M059J (cell line): ENCODE measurements around the gene AP1S1. TPM values are rescaled to one million over a fixed set of nuclear protein-coding genes. Genes with fewer than 3 reads are reported as not detected.

Experiments used
- DNase-seq: peaks from one replicate; pipeline ENCODE4 v3.0.0-alpha.2; 2012; ENCODE audit warnings: low read depth
- total RNA-seq: library from RNA; depleted of rRNA; stranded (reverse); fragments of >200 nt; shearing (Covaris generic); gene quantifications from 2 replicates; pipeline ENCODE4 v1.2.3, GENCODE V29; 2014; rRNA removed

The AP1S1 gene
- total RNA-seq, 1 experiment from 2014 or later = 106 TPM

GRCh38 chr7:101200862-101201599, 46.8 kb downstream of the AP1S1 start, which contains the start of gene MOGAT3:
TSS of gene MOGAT3 (minus strand) at chr7:101201036. CDS start at chr7:101200854, 182 bp downstream.
- no peak for DNase-seq

- DNase-seq = no peak
These were observed 47.7 kb downstream of the AP1S1 start for GRCh38 chr7:101201695-101202602.

DNA sequence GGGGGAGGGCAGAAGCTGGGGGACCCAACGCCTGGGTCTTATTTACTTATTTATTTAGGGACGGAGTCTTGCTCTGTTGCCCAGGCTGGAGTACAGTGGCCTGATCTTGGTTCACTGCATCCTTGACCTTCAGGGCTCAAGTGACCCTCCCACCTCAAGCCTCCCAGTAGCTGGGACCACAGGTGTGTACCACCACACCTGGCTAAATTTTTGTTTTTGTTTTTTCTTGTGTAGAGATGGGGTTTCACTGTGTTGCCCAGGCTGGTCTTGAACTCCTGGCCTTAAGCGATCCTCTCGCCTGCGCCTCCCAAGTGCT, 48.3 kb downstream of the AP1S1 start:
- no peak for DNase-seq

- peak; percentile 18 for DNase-seq
These were observed 49.8 kb downstream of the AP1S1 start for GRCh38 chr7:101203740-101204738.

DNA sequence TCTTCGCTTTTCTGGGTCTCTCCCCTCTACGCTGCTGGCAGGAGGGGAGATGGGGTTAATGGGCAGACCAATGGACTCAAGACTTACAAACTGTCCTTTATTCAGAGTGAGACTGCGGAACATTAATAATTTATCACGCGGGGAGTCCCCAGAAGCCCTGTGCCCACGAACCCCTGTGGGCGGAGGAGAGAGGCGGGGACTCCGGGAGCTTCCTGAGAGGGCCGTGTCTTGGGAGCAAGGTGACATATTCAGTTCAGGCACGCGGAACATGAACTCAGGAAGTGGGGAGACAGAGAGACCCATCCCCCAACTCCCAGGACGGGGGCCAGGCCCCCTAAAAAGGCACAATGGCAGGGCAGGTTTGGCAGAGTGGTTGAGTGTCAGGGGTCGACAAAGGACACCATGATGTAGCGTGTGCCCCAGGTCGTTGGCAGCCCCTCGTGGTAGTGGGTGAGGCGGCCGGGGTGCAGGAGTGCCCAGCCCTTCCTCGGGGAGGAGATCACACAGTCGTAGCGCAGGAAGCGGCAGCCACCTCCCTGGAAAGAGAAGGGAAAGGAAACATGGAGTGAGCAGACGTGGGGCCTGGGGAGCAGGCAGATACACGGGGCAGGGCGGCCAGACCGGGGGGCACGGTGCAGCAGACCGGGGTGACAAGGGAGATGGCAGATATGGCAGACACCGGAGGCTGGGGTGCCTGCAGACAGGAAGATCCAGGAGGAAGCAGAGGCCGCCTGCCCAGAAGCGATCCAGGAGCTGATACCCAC, 51.8 kb downstream of the AP1S1 start:
- no peak for DNase-seq

DNA sequence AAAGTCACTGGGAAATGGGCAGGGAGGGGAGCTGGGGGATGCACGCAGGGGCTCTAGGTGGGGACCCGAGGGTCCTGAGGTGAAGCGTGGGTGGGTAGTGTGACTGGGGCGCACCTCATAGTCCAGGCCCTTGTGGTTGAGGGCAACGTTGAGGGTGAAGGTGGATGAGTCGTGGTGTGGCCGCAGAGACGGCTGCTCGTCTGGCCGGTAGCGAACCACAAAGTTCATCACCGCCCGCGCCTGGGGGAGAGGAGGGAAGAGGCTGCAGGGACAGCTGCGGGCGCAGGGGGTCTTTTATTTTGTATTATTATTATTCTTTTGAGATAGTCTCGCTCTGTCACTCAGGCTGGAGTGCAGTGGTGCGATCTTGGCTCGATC, 52.4 kb downstream of the AP1S1 start:
- peak; percentile 15 for DNase-seq

DNA sequence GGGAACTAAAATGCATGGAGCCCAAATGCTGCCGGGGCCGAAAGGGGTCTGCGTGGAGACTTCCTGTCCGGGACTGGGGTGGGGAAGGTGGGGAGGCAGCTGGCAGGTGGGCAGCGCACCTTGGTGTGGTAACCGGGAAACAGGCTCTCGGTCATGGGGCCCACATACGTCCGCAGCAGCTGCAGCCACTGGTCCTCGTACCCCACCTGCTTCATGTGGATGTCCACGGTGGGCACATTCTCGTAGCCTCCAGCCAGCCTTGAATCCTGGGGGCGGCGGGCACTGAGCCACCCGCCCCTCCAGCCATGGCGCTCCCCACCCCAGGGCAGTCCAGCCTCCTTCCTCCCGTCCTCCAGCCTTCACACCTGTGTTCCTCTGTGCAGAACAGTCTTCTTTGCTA, 53.2 kb downstream of the AP1S1 start:
- DNase-seq = no peak

GRCh38 chr7:101208794-101209193, 54.5 kb downstream of the AP1S1 start:
- no peak for DNase-seq

DNA sequence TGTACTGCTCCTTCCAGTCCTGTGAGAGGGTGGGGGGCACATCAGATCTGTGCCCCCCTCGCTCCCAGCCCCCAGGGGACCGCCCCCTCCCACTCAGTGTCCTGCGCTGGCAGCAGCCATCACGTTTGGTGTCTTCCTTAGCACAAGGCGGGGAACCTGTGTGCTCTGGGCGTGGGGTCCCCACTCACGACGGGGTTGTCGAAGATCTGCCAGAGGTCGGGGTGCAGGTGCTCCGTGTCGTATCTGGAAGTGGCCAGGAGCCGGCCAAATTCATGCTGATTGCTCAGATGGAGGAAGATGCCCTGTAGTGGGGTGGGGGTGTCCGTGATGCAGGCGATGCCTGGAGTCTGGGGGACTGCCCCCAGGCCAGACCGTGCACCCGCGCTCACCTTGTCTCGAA, 55.9 kb downstream of the AP1S1 start:
- no peak for DNase-seq

Other genes with a start within 250 kb of the AP1S1 start
- gene MUC3A, start 204.9 kb upstream of the AP1S1 start, total RNA-seq = not detected in 2 replicates
- 1.4 and 4.5 TPM in 2 replicates for gene MUC12, start 184.9 kb upstream of the AP1S1 start, total RNA-seq
- not detected in 2 replicates for gene MUC17, start 134.4 kb upstream of the AP1S1 start, total RNA-seq
- 4.2 and 11.9 TPM in 2 replicates for gene TRIM56, start 69.0 kb upstream of the AP1S1 start, total RNA-seq
- 102 and 119 TPM in 2 replicates for gene SERPINE1, start 27.4 kb upstream of the AP1S1 start, total RNA-seq
- 0.20 TPM in 1 of 2 replicates, not detected in the other for gene VGF, start 11.1 kb downstream of the AP1S1 start, total RNA-seq
- gene NAT16, start 25.8 kb downstream of the AP1S1 start, total RNA-seq = 0.12 TPM in 1 of 2 replicates, not detected in the other
- gene MOGAT3, start 46.6 kb downstream of the AP1S1 start, total RNA-seq = not detected in 2 replicates
- 69.0 and 129 TPM in 2 replicates for gene PLOD3, start 63.1 kb downstream of the AP1S1 start, total RNA-seq
- gene ZNHIT1, start 63.7 kb downstream of the AP1S1 start, total RNA-seq = 110 and 134 TPM in 2 replicates
- gene CLDN15, start 83.3 kb downstream of the AP1S1 start, total RNA-seq = 1.7 and 3.2 TPM in 2 replicates
- 106 and 146 TPM in 2 replicates for gene FIS1, start 90.6 kb downstream of the AP1S1 start, total RNA-seq
- gene IFT22, start 167.3 kb downstream of the AP1S1 start, total RNA-seq = 39.2 and 45.7 TPM in 2 replicates
- gene COL26A1, start 208.4 kb downstream of the AP1S1 start, total RNA-seq = 0.12 TPM in 1 of 2 replicates, not detected in the other